AG04449 (cell line): Measurements from ENCODE around the gene LMTK3.

Experiments
- CTCF ChIA-PET: fragments of 350-600 bp; formaldehyde crosslinking; extraction: SDS; loops from one replicate; lab custom pipeline; 2021; ENCODE audit warnings: antibody characterized with exemption; lab: Yijun Ruan, JAX
- POLR2A ChIA-PET: fragments of 400-600, 350-600 bp; formaldehyde crosslinking; extraction: SDS; loops from one replicate; lab custom pipeline; 2020; ENCODE audit warnings: antibody characterized with exemption, inconsistent platforms; lab: Yijun Ruan, JAX
- DNase-seq: peaks from one replicate; pipeline ENCODE4 v3.0.0-alpha.2; 2010; ENCODE audit warnings: low read depth, low spot score
- H3K4me3 ChIP-seq: 2 replicates; pipeline ENCODE4 v1.5.1; 2011; ENCODE audit warnings: low read depth, mild to moderate bottlenecking, control low read depth, low read length
- CTCF ChIP-seq: IDR thresholded peaks from one replicate; pipeline ENCODE4 v1.5.1; 2011; ENCODE audit warnings: mild to moderate bottlenecking, moderate library complexity, low read length, control low read depth, inconsistent platforms; ENCODE audit not compliant: insufficient read depth; ENCODE audit errors: missing control alignments

LMTK3 gene

DNA sequence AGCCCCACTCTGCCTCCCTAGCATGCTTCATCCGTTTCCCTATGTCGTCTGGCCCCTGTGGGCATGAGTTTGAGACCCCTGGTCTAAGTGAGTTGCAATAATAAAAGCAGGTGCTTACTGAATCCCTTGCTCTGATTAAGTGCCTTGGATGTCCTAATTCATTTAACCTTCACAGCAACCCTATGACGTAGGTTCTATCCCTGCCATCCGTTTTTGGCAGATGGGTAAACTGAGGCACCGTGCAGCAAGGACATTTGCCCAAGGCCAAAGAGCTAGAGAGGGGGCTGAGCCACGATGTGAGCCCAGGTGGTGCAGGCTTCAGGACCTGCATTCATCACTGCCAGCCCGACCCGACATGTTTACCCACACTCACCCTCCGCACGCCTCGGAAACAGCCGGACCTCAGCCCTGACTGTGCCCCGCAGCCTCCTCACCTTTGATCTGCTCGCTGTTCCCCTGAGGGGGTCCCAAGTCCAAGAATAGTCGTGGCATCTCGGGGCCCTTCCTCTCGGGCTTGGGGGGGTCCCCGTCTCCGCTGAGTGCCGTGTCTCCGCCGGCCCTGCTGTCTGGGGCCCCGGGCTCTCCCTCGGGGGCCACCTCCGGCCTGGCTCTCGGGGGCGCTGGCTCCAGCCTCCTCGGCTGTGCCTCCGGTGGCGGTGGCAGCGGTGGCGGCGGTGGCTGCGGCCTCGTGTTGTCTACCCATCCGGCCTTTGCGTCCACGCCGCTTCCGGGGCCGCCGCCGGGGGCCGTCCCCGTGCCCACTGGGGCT lies 14.5 kb downstream of the LMTK3 start:
- POLR2A ChIA-PET, result no interaction called here
- H3K4me3 ChIP-seq, result no peak overlapping the region
- CTCF ChIA-PET, result interaction anchor here (1.3 to 12.1 kb wide), 3 partner anchors 8 to 88 kb away, joined by 3 to 392 read pairs (median 39); no protein-coding TSS in a partner anchor
- DNase-seq, result no peak
- no peak for TF ChIP-seq CTCF

DNA sequence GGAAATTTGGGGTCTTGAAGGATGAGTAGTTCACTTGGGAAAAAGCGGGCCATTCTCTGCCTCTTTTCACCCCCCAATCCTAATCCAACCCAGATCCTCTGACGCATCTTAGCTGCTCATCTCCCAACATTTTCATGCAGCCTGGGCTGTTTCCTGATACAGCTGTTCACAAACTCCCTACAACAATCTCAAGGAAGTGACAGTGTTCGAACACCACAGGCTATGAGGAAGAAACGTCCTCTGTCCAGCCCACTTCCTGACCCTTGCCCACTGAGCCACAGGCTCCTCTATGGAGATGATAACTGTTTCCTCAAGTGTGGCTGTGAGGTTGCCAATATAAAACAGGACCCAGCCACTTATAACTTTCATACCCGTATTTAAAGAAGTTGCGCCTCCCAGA lies 16.2 kb downstream of the LMTK3 start:
- no peak overlapping the region; the same call in 1 of the 2 replicates for H3K4me3 ChIP-seq
- CTCF ChIA-PET, result interaction anchor here (1.4 to 12.1 kb wide), 3 partner anchors 11 to 90 kb away, joined by 3 to 392 read pairs (median 39); no protein-coding TSS in a partner anchor
- POLR2A ChIA-PET, result interaction anchor here (1.0 to 1.2 kb wide), 2 partner anchors 11 to 13 kb away, joined by 4 to 5 read pairs; no protein-coding TSS in a partner anchor
- TF ChIP-seq CTCF, result no peak
- DNase-seq, result no peak

DNA sequence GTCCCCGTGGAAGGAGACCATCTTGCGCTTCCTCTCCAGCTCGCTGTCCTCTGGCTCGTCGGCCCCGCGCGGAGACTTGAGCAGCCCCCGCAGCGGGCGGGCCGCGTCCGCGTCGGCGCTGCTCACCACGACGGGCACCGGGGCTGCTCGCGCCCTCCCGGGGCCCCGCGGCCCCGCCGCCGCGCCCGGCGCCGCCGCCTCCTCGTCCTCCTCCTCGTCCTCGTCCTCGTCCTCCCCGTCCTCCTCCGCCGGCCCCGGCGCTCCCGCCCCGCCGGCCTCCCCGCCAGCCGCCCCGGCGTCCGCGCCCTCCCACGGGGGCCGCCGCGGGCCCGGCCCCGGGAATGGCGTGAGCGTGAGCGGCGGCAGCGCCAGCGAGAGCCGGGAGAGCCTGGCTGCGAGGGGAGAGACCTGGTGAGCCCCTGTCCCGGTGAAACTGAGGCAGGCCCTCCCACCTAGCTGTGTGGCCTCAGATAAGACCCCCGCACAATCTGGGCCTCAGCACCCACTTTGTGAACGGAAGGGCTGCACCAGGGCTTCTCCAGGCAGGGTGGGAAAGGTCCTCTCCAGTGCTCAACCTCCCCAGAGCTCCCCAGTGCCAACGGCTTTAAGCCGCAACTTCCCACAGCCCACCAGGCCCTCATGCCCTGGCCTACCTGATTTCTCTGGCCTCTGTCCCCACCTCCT lies 17.8 kb downstream of the LMTK3 start:
- ChIA-PET CTCF (interaction anchor here (0.5 to 12.1 kb wide), 4 partner anchors 10 to 91 kb away, joined by 3 to 392 read pairs (median 22); no protein-coding TSS in a partner anchor), POLR2A (interaction anchor here (0.8 kb wide), 1 partner anchor 91 kb away, joined by 3 read pairs; no protein-coding TSS in a partner anchor)
- TF ChIP-seq CTCF, result no peak
- peak overlapping the region; percentile 76 for H3K4me3 ChIP-seq
- no peak for DNase-seq

- DNase-seq, result peak; percentile 78
- TF ChIP-seq CTCF, result no peak
- ChIA-PET POLR2A (interaction anchor here (0.8 kb wide), 1 partner anchor 91 kb away, joined by 3 read pairs; no protein-coding TSS in a partner anchor), CTCF (interaction anchor here (0.5 to 12.1 kb wide), 4 partner anchors 12 to 92 kb away, joined by 3 to 392 read pairs (median 22); no protein-coding TSS in a partner anchor)
- H3K4me3 ChIP-seq, result peak overlapping the region; percentile 76
These were observed 18.5 kb downstream of the LMTK3 start for GRCh38 chr19:48492925-48493717.

- POLR2A ChIA-PET, result no interaction called here
- H3K4me3 ChIP-seq, result no peak overlapping the region
- CTCF ChIA-PET, result interaction anchor here (2.1 to 12.1 kb wide), 4 partner anchors 12 to 102 kb away, joined by 8 to 392 read pairs (median 29); no protein-coding TSS in a partner anchor
- TF ChIP-seq CTCF, result no peak
- DNase-seq, result no peak
These were observed 19.9 kb downstream of the LMTK3 start for GRCh38 chr19:48491793-48492123.
